ENCODE measurements around the gene FRAS1. TPM values are rescaled to one million over a fixed set of nuclear protein-coding genes. Genes with fewer than 3 reads are reported as not detected.
"Not testable (repeated sequence)": the region's sequence is repeated elsewhere in the genome, so short reads cannot be mapped to it uniquely, and the experiment has no call there.

Gene FRAS1
- total and polyA plus RNA-seq, 2 donors (not counting 3 experiments of a cell fraction or from before 2014, with no cell fraction given): 1.4 to 3.6 TPM

DNA sequence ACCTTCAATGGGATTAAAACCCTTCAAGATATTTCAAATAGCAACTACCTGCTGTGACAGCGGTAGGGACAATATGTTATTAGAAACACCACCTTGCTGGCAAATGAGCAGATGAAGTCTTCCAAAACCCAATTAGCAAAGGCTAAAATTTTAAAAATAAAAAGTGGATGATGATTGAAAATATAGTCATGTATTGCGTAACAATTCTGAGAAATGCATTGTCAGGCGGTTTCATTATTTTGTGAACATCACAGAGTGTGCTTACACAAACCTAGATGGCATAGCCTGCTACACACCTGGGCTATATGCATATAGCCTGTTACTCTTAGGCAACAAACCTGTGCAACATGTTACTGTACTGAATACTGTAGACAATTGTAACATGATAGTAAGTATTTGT is 403.2 kb downstream of the FRAS1 start:
- no peaks in the 10 kb centered on the region for H3K79me2 ChIP-seq (ENCODE audit: control insufficient read depth, insufficient read depth, low read length)
- CTCF ChIA-PET: no interaction called here
- no peaks in the 10 kb centered on the region for H3K27me3 ChIP-seq (ENCODE audit: control insufficient read depth in 2 of 2, insufficient read depth in 2 of 2, low read length in 2 of 2)
- POLR2A ChIA-PET: no interaction called here
- H3K4me1 ChIP-seq (ENCODE audit: control insufficient read depth, extremely low read depth, insufficient read depth, low read length): no peaks in the 10 kb centered on the region
- no peaks in the 10 kb centered on the region for H4K20me1 ChIP-seq (replicated peaks; ENCODE audit: control insufficient read depth, extremely low read depth, insufficient read depth, low read length)
- no peaks in the 10 kb centered on the region for H3K36me3 ChIP-seq (ENCODE audit: control insufficient read depth in 2 of 2, extremely low read depth in 1 of 2, insufficient read depth in 2 of 2, low read length in 2 of 2)
- no TSS peak for BruUV-seq (replicated peaks)
- no peak overlapping the region for H3K4me3 ChIP-seq (replicated peaks in 1 of 3; ENCODE audit: insufficient read depth in 1 of 3, low read depth in 1 of 3, low read length in 3 of 3)
- dilution Hi-C loops (cut with MboI; ENCODE audit: extremely low pct_ligation_motif_present, low sequenced_read_pairs): no loop called here
- no peak overlapping the region for H3K9ac ChIP-seq (replicated peaks; ENCODE audit: extremely low read depth, insufficient read depth, low read length)
- H3K4me2 ChIP-seq (ENCODE audit: insufficient read depth, low read length): no peak overlapping the region
- H3K27ac ChIP-seq (ENCODE audit: insufficient read depth, low read depth, low read length): no peak overlapping the region
- H2AFZ ChIP-seq (ENCODE audit: low read depth, low read length): no peak overlapping the region
- no peaks in the 10 kb centered on the region for H3K9me1 ChIP-seq (replicated peaks; ENCODE audit: control insufficient read depth, extremely low read depth, insufficient read depth, low read length)
- intact Hi-C loops (cut with micrococcal nuclease): no loop called here
- no peaks in the 10 kb centered on the region for H3K9me3 ChIP-seq (replicated peaks; ENCODE audit: control insufficient read depth, insufficient read depth, low read length)
- TF ChIP-seq POLR2A (IDR thresholded peaks at IDR 0.05; ENCODE audit: low read depth, low read length): no peak
- no peak for TF ChIP-seq POLR2AphosphoS5 (IDR thresholded peaks at IDR 0.05; ENCODE audit: insufficient read depth, low read depth, low read length)
- TF ChIP-seq EZH2 (IDR thresholded peaks at IDR 0.05; ENCODE audit: borderline replicate concordance, low read depth, low read length, severe bottlenecking): no peak
- DNase-seq (ENCODE audit: low read depth, low spot score) (no peak), FAIRE-seq (no peak)

DNA sequence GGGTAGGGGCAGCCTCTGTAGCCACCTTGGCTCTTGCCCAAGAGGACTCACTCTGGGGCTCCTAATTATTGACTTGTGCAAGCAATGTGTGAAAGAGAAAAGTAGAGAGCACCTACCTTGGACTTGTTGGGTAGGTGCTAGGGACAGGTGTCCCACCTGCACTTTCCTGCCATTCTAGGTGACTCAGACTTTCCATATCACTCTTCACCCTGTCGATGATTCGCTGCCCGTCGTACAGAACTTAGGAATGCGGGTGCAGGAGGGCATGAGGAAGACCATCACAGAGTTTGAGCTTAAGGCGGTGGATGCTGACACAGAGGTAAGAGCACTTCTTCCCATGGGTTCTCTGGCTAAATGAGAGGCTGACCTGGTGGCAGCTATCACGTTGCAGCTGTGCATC is 407.1 kb downstream of the FRAS1 start:
- Histone ChIP-seq H4K20me1 (replicated peaks; ENCODE audit: control insufficient read depth, extremely low read depth, insufficient read depth, low read length) (no peaks in the 10 kb centered on the region), H3K4me2 (ENCODE audit: insufficient read depth, low read length) (no peak overlapping the region), H3K27me3 (ENCODE audit: control insufficient read depth in 2 of 2, insufficient read depth in 2 of 2, low read length in 2 of 2) (no peaks in the 10 kb centered on the region), H3K79me2 (ENCODE audit: control insufficient read depth, insufficient read depth, low read length) (no peaks in the 10 kb centered on the region), H3K4me1 (ENCODE audit: control insufficient read depth, extremely low read depth, insufficient read depth, low read length) (no peaks in the 10 kb centered on the region), H3K9me1 (replicated peaks; ENCODE audit: control insufficient read depth, extremely low read depth, insufficient read depth, low read length) (no peaks in the 10 kb centered on the region), H3K27ac (ENCODE audit: insufficient read depth, low read depth, low read length) (no peak overlapping the region), H3K9ac (replicated peaks; ENCODE audit: extremely low read depth, insufficient read depth, low read length) (no peak overlapping the region), H3K4me3 (replicated peaks in 1 of 3; ENCODE audit: insufficient read depth in 1 of 3, low read depth in 1 of 3, low read length in 3 of 3) (no peak overlapping the region), H3K9me3 (replicated peaks; ENCODE audit: control insufficient read depth, insufficient read depth, low read length) (no peaks in the 10 kb centered on the region), H2AFZ (ENCODE audit: low read depth, low read length) (no peak overlapping the region), H3K36me3 (ENCODE audit: control insufficient read depth in 2 of 2, extremely low read depth in 1 of 2, insufficient read depth in 2 of 2, low read length in 2 of 2) (no peaks in the 10 kb centered on the region)
- DNase-seq (ENCODE audit: low read depth, low spot score) (no peak), FAIRE-seq (no peak)
- intact Hi-C loops (cut with micrococcal nuclease) (no loop called here), dilution Hi-C loops (cut with MboI; ENCODE audit: extremely low pct_ligation_motif_present, low sequenced_read_pairs) (no loop called here)
- CTCF ChIA-PET: no interaction called here
- no peak for TF ChIP-seq JUN (IDR thresholded peaks at IDR 0.05; ENCODE audit: borderline replicate concordance, insufficient read depth, insufficient read length, low read depth)
- TF ChIP-seq POLR2AphosphoS5 (IDR thresholded peaks at IDR 0.05; ENCODE audit: insufficient read depth, low read depth, low read length): no peak
- no peak for TF ChIP-seq CTCF (IDR thresholded peaks at IDR 0.05; ENCODE audit: extremely low read depth in 1 of 2, insufficient read depth in 1 of 2, low read depth in 1 of 2, low read length in 2 of 2)
- no TSS peak for BruUV-seq (replicated peaks)
- POLR2A ChIA-PET: no interaction called here

DNA sequence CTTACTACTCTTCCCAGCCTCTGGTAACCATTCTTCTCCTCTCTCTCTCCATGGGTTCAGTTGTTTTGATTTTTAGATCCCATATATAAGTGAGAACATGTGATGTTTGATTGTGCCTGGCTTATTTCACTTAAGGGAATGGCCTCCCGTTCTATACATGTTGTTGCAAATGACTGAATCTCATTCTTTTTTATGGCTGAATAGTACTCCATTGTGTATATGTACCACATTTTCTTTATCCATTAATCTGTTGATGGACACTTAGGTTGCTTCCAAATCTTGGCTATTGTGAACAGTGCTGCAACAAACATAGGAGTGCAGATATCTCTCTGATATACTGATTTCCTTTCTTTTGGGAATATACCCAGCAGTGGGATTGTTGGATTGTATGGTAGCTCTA is 410.1 kb downstream of the FRAS1 start:
- H3K27me3 ChIP-seq (ENCODE audit: control insufficient read depth in 2 of 2, insufficient read depth in 2 of 2, low read length in 2 of 2); H3K4me1 ChIP-seq (ENCODE audit: control insufficient read depth, extremely low read depth, insufficient read depth, low read length); CTCF ChIA-PET; H3K4me2 ChIP-seq (ENCODE audit: insufficient read depth, low read length); H3K27ac ChIP-seq (ENCODE audit: insufficient read depth, low read depth, low read length); FAIRE-seq; H3K4me3 ChIP-seq (replicated peaks in 1 of 3; ENCODE audit: insufficient read depth in 1 of 3, low read depth in 1 of 3, low read length in 3 of 3); H3K9ac ChIP-seq (replicated peaks; ENCODE audit: extremely low read depth, insufficient read depth, low read length); H3K9me1 ChIP-seq (replicated peaks; ENCODE audit: control insufficient read depth, extremely low read depth, insufficient read depth, low read length); DNase-seq (ENCODE audit: low read depth, low spot score); H2AFZ ChIP-seq (ENCODE audit: low read depth, low read length); H3K36me3 ChIP-seq (ENCODE audit: control insufficient read depth in 2 of 2, extremely low read depth in 1 of 2, insufficient read depth in 2 of 2, low read length in 2 of 2); H4K20me1 ChIP-seq (replicated peaks; ENCODE audit: control insufficient read depth, extremely low read depth, insufficient read depth, low read length); H3K9me3 ChIP-seq (replicated peaks; ENCODE audit: control insufficient read depth, insufficient read depth, low read length); intact Hi-C loops (cut with micrococcal nuclease); BruUV-seq (replicated peaks); H3K79me2 ChIP-seq (ENCODE audit: control insufficient read depth, insufficient read depth, low read length); POLR2A ChIA-PET; dilution Hi-C loops (cut with MboI; ENCODE audit: extremely low pct_ligation_motif_present, low sequenced_read_pairs): not testable (repeated sequence)

All from endothelial cell of umbilical vein (primary cell).